HG03520 (cell line): ENCODE results near the gene MLPH.

Experiments used
- ATAC-seq: cut with Tn5 transposase; IDR thresholded peaks from one replicate; pipeline ENCODE4 v1.9.1; 2021; ENCODE audit warnings: mild to moderate bottlenecking, moderate library complexity; ENCODE audit not compliant: unreplicated experiment

The MLPH gene

GRCh38 chr2:237486819-237487448 lies at the start of gene MLPH:
TSS of gene MLPH (plus strand) at chr2:237487251. CDS start at chr2:237493427, 6,176 bp downstream.
- ATAC-seq, result no peak

- no peak for ATAC-seq
Observed at GRCh38 chr2:237437566-237437965, 49.5 kb upstream of the MLPH start.

- ATAC-seq, result no peak
Observed at GRCh38 chr2:237438080-237438940, 48.7 kb upstream of the MLPH start.

GRCh38 chr2:237440819-237441281 lies 46.2 kb upstream of the MLPH start:
- no peak for ATAC-seq

- no peak for ATAC-seq
Observed at GRCh38 chr2:237441605-237442274, 45.3 kb upstream of the MLPH start.

GRCh38 chr2:237444071-237444470 lies 43.0 kb upstream of the MLPH start:
- no peak for ATAC-seq

GRCh38 chr2:237445611-237446337 lies 41.3 kb upstream of the MLPH start:
- no peak for ATAC-seq

- no peak for ATAC-seq
Observed at GRCh38 chr2:237446338-237446665, 40.7 kb upstream of the MLPH start.

- no peak for ATAC-seq
Observed at GRCh38 chr2:237447496-237447895, 39.6 kb upstream of the MLPH start.

- no peak for ATAC-seq
Observed at GRCh38 chr2:237448171-237448570, 38.9 kb upstream of the MLPH start.

- no peak for ATAC-seq
Observed at GRCh38 chr2:237448626-237449025, 38.4 kb upstream of the MLPH start.

GRCh38 chr2:237449193-237449881 lies 37.7 kb upstream of the MLPH start:
- ATAC-seq, result no peak

GRCh38 chr2:237450108-237450507 lies 36.9 kb upstream of the MLPH start:
- ATAC-seq, result no peak

- no peak for ATAC-seq
Observed at GRCh38 chr2:237450583-237450982, 36.5 kb upstream of the MLPH start.

GRCh38 chr2:237451643-237452469 lies 35.2 kb upstream of the MLPH start:
- no peak for ATAC-seq

- no peak for ATAC-seq
Observed at GRCh38 chr2:237452861-237453260, 34.2 kb upstream of the MLPH start.

GRCh38 chr2:237453671-237454070 lies 33.4 kb upstream of the MLPH start:
- ATAC-seq, result no peak

GRCh38 chr2:237455764-237456163 lies 31.3 kb upstream of the MLPH start:
- ATAC-seq, result no peak

- ATAC-seq, result no peak
Observed at GRCh38 chr2:237456200-237456843, 30.7 kb upstream of the MLPH start.
